ENCODE results near the gene NDUFS6. TPM values are rescaled to one million over a fixed set of nuclear protein-coding genes. Genes with fewer than 3 reads are reported as not detected.

NDUFS6 gene
- total and polyA plus RNA-seq, 10 donors: 18.2 to 74.2 (median 29.2) TPM

GRCh38 chr5:1801967-1802295, 724 bp downstream of the NDUFS6 start:
- no peak for TF ChIP-seq POLR2A (IDR thresholded peaks at IDR 0.05)
- TF ChIP-seq POLR2AphosphoS5 (IDR thresholded peaks at IDR 0.05): no peak
- TF ChIP-seq, protein P1, sequence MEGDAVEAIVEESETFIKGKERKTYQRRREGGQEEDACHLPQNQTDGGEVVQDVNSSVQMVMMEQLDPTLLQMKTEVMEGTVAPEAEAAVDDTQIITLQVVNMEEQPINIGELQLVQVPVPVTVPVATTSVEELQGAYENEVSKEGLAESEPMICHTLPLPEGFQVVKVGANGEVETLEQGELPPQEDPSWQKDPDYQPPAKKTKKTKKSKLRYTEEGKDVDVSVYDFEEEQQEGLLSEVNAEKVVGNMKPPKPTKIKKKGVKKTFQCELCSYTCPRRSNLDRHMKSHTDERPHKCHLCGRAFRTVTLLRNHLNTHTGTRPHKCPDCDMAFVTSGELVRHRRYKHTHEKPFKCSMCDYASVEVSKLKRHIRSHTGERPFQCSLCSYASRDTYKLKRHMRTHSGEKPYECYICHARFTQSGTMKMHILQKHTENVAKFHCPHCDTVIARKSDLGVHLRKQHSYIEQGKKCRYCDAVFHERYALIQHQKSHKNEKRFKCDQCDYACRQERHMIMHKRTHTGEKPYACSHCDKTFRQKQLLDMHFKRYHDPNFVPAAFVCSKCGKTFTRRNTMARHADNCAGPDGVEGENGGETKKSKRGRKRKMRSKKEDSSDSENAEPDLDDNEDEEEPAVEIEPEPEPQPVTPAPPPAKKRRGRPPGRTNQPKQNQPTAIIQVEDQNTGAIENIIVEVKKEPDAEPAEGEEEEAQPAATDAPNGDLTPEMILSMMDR (IDR thresholded peaks at IDR 0.05 in 8 of 11, conservative IDR thresholded peaks at IDR 0.05 in 3 of 11): no peak
- Histone ChIP-seq H3K27ac (peak overlapping the region in 5 of 8 donors; percentile 83 to 93 (median 91)), H3K4me1 (peaks cover 18 to 87% (median 55%) of the 10 kb centered on the region in 6 donors), H3K4me3 (peak overlapping the region; percentile 90 to 99 (median 97)), H3K27me3 (replicated peaks in 1 of 7) (no peaks in the 10 kb centered on the region), H3K36me3 (peaks cover 0 to 64% (median 55%) of the 10 kb centered on the region in 6 donors), H3K9me3 (no peaks in the 10 kb centered on the region)
- DNase-seq: peak; percentile 47
- 16 to 24% (median 18%) methylated on average over 7 of the region's 7 CpGs for WGBS, 5 donors
- intact Hi-C loops (cut with DNase I; ENCODE audit: low total_unique reads): no loop called here

GRCh38 chr5:1803192-1803591, 2.0 kb downstream of the NDUFS6 start:
- Histone ChIP-seq H3K4me1 (peaks cover 18 to 85% (median 43%) of the 10 kb centered on the region in 6 donors), H3K27me3 (replicated peaks in 1 of 7) (no peaks in the 10 kb centered on the region), H3K4me3 (no peak overlapping the region), H3K9me3 (no peaks in the 10 kb centered on the region), H3K36me3 (peaks cover 0 to 64% (median 55%) of the 10 kb centered on the region in 6 donors), H3K27ac (no peak overlapping the region)
- no peak for DNase-seq
- 89 to 100% (median 95%) methylated on average over 1 of the region's 1 CpG for WGBS, 5 donors
- TF ChIP-seq POLR2A (IDR thresholded peaks at IDR 0.05): no peak
- TF ChIP-seq, protein P1 (IDR thresholded peaks at IDR 0.05 in 8 of 11, conservative IDR thresholded peaks at IDR 0.05 in 3 of 11): no peak
- no peak for TF ChIP-seq POLR2AphosphoS5 (IDR thresholded peaks at IDR 0.05)
- intact Hi-C loops (cut with DNase I; ENCODE audit: low total_unique reads): no loop called here

DNA sequence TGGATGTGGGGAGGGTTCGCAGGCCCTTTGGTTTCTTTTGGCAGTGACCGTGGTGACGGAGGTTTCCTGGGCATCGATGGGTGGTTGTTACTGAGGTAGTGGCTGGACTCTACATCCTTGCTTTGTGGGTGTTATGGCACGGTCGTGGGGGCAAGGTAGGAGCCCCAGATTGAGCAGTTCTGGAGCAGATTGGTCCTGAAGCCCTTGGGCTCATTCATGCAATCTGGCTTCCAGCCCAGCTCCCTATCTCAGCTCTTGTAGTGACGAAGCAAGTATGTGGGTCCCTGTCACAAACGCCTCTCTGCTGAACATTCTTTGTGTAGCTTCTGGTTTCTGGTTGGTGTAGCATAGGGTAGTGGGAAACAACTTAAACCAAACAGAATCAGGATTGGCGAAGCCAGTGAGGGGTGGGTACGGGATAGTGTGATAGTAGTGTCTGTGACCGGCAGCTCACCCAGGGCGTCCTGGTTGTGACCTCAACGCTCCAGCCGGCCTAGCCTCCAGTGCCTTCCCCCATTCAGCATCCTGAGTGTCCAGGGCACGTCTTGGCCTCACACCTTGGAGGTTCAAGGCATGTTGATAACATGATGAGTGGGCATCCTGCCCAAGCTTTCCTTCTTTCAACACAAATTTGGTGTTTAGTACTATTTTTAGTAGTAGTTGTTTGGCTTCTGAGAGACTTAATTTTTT, 2.9 kb downstream of the NDUFS6 start:
- peak; percentile 56 for DNase-seq
- peaks cover 0 to 70% (median 62%) of the 10 kb centered on the region in 6 donors for H3K36me3 ChIP-seq
- H3K27me3 ChIP-seq (replicated peaks in 1 of 7): no peaks in the 10 kb centered on the region
- H3K9me3 ChIP-seq: no peaks in the 10 kb centered on the region
- H3K4me3 ChIP-seq: no peak overlapping the region
- intact Hi-C loops (cut with DNase I; ENCODE audit: low total_unique reads): no loop called here
- H3K27ac ChIP-seq: no peak overlapping the region
- 87 to 97% (median 90%) methylated on average over 15 of the region's 15 CpGs for WGBS, 5 donors
- peaks cover 12 to 78% (median 34%) of the 10 kb centered on the region in 6 donors for H3K4me1 ChIP-seq
- TF ChIP-seq, protein P1 (IDR thresholded peaks at IDR 0.05 in 8 of 11, conservative IDR thresholded peaks at IDR 0.05 in 3 of 11): no peak
- no peak for TF ChIP-seq POLR2A (IDR thresholded peaks at IDR 0.05)
- TF ChIP-seq POLR2AphosphoS5 (IDR thresholded peaks at IDR 0.05): no peak

DNA sequence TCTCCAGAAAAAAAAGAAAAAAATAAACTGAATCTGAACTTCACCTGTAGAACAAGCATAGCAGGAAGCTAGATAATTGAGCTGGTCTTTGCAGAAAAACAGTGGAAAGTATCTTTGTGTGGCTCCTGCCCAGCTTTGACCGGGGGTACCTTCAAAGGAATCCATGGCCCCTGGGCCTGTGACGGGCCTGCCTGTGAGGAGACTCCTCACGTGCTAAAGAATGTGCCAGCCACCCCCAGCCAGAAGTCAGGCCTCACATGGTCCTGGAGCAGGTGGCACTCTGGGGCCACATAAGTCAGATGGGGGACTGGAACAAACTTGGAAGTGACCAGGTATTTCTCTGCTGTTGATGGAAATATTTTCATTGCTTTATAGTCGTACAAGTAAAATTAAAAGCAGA, 4.1 kb downstream of the NDUFS6 start:
- no peaks in the 10 kb centered on the region for H3K27me3 ChIP-seq (replicated peaks in 1 of 7)
- peaks cover 12 to 71% (median 28%) of the 10 kb centered on the region in 6 donors for H3K4me1 ChIP-seq
- H3K27ac ChIP-seq: no peak overlapping the region
- intact Hi-C loops (cut with DNase I; ENCODE audit: low total_unique reads): no loop called here
- H3K9me3 ChIP-seq: no peaks in the 10 kb centered on the region
- H3K4me3 ChIP-seq: no peak overlapping the region
- DNase-seq: peak; percentile 51
- peaks cover 0 to 81% (median 73%) of the 10 kb centered on the region in 6 donors for H3K36me3 ChIP-seq
- TF ChIP-seq POLR2AphosphoS5 (IDR thresholded peaks at IDR 0.05) (no peak), POLR2A (IDR thresholded peaks at IDR 0.05) (no peak)
- TF ChIP-seq, protein P1 (IDR thresholded peaks at IDR 0.05 in 8 of 11, conservative IDR thresholded peaks at IDR 0.05 in 3 of 11): no peak
- WGBS, 5 donors: 85 to 94% (median 90%) methylated on average over 4 of the region's 4 CpGs
